ENCODE results near the gene GPR158. TPM values are rescaled to one million over a fixed set of nuclear protein-coding genes. Genes with fewer than 3 reads are reported as not detected.

GPR158 gene
- total RNA-seq, 1 donor from 2014 or later = 7.5 TPM

DNA sequence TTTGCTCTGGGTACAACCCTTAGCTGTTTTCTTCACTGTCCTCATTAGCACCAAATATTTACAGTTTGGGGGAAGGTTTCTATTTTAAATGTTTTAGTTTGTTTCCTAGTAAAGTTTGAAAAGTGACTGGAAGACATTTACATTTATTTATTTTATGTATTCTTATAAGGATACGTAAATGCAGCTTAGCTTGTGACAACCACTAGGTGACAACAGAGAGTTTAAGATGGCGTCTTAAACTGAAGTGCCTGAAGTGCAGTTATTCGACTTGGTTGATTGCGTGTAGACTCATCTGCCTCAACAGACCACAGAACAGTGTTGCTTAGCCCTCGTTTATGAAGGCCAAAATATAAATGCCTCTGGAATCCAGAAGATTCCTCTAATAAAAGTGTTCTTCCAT, 381.1 kb downstream of the GPR158 start:
- TF ChIP-seq, protein P1, sequence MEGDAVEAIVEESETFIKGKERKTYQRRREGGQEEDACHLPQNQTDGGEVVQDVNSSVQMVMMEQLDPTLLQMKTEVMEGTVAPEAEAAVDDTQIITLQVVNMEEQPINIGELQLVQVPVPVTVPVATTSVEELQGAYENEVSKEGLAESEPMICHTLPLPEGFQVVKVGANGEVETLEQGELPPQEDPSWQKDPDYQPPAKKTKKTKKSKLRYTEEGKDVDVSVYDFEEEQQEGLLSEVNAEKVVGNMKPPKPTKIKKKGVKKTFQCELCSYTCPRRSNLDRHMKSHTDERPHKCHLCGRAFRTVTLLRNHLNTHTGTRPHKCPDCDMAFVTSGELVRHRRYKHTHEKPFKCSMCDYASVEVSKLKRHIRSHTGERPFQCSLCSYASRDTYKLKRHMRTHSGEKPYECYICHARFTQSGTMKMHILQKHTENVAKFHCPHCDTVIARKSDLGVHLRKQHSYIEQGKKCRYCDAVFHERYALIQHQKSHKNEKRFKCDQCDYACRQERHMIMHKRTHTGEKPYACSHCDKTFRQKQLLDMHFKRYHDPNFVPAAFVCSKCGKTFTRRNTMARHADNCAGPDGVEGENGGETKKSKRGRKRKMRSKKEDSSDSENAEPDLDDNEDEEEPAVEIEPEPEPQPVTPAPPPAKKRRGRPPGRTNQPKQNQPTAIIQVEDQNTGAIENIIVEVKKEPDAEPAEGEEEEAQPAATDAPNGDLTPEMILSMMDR (IDR thresholded peaks at IDR 0.05; ENCODE audit: unreplicated experiment) = no peak
- Mint-ChIP-seq H3K27me3 (ENCODE audit: low read depth) (no peaks in the 10 kb centered on the region), H3K4me3 (no peak overlapping the region), H3K4me1 (peaks cover 70% of the 10 kb centered on the region), H3K9me3 (no peaks in the 10 kb centered on the region), H3K36me3 (no peaks in the 10 kb centered on the region), H3K27ac (peak overlapping the region; percentile 96)
- DNase-seq (ENCODE audit: low spot score in 2 of 2, unreplicated experiment in 2 of 2) = no peak

DNA sequence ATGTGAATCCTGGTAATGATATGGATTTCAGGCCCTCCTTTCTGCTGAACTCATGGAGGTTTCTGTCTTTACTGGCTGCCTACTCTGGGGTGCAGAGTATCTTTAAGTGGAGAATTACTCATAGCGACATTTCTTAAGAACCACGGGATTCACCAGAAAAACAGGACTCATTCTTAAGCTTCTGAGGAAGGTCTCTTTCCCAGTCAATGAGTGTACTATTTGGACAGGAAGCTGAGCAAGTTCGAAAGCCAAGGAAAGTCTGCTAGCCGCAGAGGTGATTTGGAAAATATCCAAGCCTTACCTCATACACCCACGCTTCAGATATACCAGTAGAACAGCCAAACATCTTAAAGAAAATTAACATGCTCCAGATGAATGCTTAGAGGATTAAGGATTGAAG, 381.7 kb downstream of the GPR158 start:
- H3K4me3 Mint-ChIP-seq = no peak overlapping the region
- no peaks in the 10 kb centered on the region for H3K36me3 Mint-ChIP-seq
- TF ChIP-seq, protein P1 (IDR thresholded peaks at IDR 0.05; ENCODE audit: unreplicated experiment) = no peak
- H3K4me1 Mint-ChIP-seq = peaks cover 70% of the 10 kb centered on the region
- H3K9me3 Mint-ChIP-seq = no peaks in the 10 kb centered on the region
- H3K27ac Mint-ChIP-seq = peak overlapping the region; percentile 96
- H3K27me3 Mint-ChIP-seq (ENCODE audit: low read depth) = no peaks in the 10 kb centered on the region
- no peak for DNase-seq (ENCODE audit: low spot score in 2 of 2, unreplicated experiment in 2 of 2)

DNA sequence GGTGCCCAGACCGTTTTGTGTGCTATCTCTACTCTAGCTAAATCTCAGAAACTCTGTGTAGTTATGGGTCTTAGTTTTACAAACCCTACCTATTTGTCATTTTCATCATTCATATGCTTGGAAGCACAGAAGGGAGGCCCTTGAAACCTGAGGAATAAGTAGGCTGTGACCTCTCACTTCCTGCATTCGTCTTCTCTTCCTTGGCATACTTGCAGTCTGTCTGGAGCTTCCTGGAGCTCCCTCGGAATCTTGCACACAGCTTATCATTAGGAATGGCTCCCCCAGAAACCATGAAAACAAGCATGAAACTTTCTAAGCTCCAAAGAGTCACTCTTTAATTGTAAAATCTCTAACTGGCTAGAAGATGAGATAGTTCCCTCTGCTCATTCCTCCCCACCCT, 382.3 kb downstream of the GPR158 start:
- Mint-ChIP-seq H3K27ac (peak overlapping the region; percentile 96), H3K4me1 (peaks cover 73% of the 10 kb centered on the region), H3K4me3 (no peak overlapping the region), H3K9me3 (no peaks in the 10 kb centered on the region), H3K36me3 (no peaks in the 10 kb centered on the region), H3K27me3 (ENCODE audit: low read depth) (no peaks in the 10 kb centered on the region)
- TF ChIP-seq, protein P1 (IDR thresholded peaks at IDR 0.05; ENCODE audit: unreplicated experiment) = no peak
- no peak for DNase-seq (ENCODE audit: low spot score in 2 of 2, unreplicated experiment in 2 of 2)

DNA sequence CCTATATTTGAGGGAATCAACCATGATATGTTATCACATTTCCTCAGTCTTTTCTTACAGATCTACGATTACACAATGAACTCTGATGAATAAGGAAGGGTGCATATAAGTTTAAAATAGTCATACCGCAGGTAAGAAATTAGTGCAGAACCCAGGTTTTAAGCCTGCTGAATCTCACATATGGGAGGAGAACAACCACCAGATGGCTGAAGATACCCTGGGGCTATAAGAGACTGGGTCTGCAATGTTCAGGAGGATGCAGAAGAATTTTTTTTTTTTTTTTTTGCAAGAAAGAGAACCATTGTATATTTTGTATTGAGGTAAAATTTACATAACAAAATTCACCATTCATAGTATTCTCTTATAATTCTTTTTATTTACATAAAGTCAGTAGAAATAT, 387.0 kb downstream of the GPR158 start:
- Mint-ChIP-seq H3K27ac (peak overlapping the region; percentile 47), H3K9me3 (no peaks in the 10 kb centered on the region), H3K27me3 (ENCODE audit: low read depth) (no peaks in the 10 kb centered on the region), H3K4me3 (no peak overlapping the region), H3K36me3 (peaks cover 2% of the 10 kb centered on the region), H3K4me1 (peaks cover 66% of the 10 kb centered on the region)
- DNase-seq (ENCODE audit: low spot score in 2 of 2, unreplicated experiment in 2 of 2) = no peak
- TF ChIP-seq, protein P1 (IDR thresholded peaks at IDR 0.05; ENCODE audit: unreplicated experiment) = no peak

DNA sequence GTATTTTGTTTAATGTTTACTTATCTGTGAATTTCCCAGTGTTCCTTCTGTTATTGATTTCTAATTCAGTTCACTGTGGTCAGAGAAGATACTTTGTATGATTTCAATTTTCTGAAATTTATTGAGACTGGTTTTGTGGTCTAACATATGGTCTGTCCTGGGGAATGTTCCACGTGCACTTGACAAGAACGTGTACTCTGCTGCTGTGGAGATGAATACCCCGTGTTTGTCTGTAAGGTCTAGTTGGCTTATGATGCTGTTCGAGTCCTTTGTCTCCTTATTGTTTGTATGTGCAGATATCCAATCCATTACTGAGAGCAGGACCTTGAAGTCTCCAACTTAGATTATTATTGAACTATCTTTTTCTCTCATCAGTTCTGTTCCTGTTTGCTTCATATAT, 387.7 kb downstream of the GPR158 start:
- TF ChIP-seq, protein P1 (IDR thresholded peaks at IDR 0.05; ENCODE audit: unreplicated experiment) = no peak
- H3K4me1 Mint-ChIP-seq = peaks cover 67% of the 10 kb centered on the region

DNA sequence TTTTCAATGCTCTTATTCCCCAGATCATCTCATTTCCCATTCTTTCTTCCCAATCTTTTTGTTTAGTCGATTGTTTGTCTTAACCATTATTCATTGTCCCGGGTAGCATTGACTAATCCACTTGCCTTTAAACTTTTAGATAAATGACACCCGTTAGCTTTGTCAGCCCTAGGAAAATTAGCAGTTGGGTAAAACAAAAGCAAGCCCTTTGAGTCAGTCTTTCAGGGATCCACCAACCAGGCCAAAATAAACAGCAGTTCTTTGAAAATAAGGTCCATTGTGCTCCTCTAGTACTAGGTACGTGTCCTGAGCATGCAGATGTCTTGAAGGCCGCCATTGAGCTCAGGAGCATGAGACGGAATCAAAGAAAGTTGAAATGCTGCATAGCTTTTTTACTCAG, 389.6 kb downstream of the GPR158 start:
- peaks cover 2% of the 10 kb centered on the region for H3K36me3 Mint-ChIP-seq
- no peak overlapping the region for H3K4me3 Mint-ChIP-seq
- DNase-seq (ENCODE audit: low spot score in 2 of 2, unreplicated experiment in 2 of 2) = no peak
- peaks cover 59% of the 10 kb centered on the region for H3K4me1 Mint-ChIP-seq
- H3K27ac Mint-ChIP-seq = peak overlapping the region; percentile 85
- no peaks in the 10 kb centered on the region for H3K27me3 Mint-ChIP-seq (ENCODE audit: low read depth)
- peaks cover 7% of the 10 kb centered on the region for H3K9me3 Mint-ChIP-seq
- TF ChIP-seq, protein P1 (IDR thresholded peaks at IDR 0.05; ENCODE audit: unreplicated experiment) = no peak

More for the DNA sequence above, 387.7 kb downstream of the GPR158 start:
- H3K27ac Mint-ChIP-seq = peak overlapping the region; percentile 37
- DNase-seq (ENCODE audit: low spot score in 2 of 2, unreplicated experiment in 2 of 2) = no peak
- no peak overlapping the region for H3K4me3 Mint-ChIP-seq
- H3K36me3 Mint-ChIP-seq = peaks cover 2% of the 10 kb centered on the region
- no peaks in the 10 kb centered on the region for H3K27me3 Mint-ChIP-seq (ENCODE audit: low read depth)
- peaks cover 3% of the 10 kb centered on the region for H3K9me3 Mint-ChIP-seq
